HG03135 (cell line): Measurements from ENCODE around the gene ADRA1B.
"Not testable (repeated sequence)": the region's sequence is repeated elsewhere in the genome, so short reads cannot be mapped to it uniquely, and the experiment has no call there.

Experiments used
- ATAC-seq: cut with Tn5 transposase; IDR thresholded peaks from one replicate; pipeline ENCODE4 v1.9.1; 2021; ENCODE audit warnings: mild to moderate bottlenecking, moderate library complexity; ENCODE audit not compliant: unreplicated experiment

ADRA1B gene

DNA sequence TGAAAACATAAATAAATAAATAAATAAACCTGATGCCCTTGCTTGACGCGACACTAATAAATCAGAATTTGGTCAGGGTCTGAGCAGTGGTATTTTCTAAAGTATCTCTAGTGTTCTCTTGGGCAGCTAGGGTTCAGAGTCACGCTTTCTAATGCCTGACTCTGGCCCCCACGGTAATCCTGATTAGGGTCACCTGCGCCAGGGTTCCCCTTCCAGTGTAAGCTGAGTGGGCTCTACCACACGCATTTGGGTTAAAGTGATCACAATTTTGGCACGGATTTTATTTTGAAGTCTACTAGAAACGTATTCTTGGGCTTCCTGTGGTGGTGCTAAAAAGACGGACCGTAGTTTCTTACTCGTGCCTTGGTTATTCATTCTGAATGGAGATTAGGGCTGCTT, 93.3 kb downstream of the ADRA1B start:
- ATAC-seq: peak; percentile 13

DNA sequence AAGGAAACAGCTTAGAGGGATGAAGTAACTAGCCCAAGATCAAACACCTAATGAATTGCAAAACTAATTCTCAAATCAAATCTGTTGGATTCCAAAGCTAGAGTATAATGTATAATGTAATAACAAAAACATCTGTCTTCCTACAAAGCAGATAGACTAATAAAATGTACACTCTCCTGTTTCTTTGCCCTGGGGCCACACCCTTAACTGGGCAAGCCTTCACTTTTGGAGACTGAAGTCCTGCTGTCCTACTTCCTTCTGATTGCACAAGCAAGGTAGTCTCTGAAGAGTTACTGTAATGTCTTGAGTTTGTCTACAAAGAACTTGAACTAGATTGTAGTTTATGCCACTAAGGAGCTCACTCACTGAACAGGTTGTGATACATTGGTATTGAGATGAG, 95.2 kb downstream of the ADRA1B start:
- no peak for ATAC-seq

DNA sequence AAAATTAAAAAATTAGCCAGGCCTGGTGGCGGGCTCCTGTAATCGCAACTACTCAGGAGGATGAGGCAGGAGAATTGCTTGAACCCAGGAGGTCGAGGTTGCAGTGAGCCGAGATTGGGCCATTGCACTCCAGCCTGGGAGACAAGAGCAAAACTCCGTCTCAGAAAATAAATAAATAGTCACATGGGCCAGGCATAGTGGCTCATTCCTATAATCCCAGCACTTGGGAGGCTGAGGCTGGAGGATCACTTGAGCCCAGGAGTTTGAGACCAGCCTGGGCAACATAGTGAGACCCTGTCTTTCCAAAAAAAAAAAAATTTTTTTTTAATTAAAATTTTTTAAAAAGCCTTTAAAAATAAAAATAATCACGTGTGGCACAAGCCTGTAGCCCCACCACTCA, 97.9 kb downstream of the ADRA1B start:
- not testable (repeated sequence) for ATAC-seq

DNA sequence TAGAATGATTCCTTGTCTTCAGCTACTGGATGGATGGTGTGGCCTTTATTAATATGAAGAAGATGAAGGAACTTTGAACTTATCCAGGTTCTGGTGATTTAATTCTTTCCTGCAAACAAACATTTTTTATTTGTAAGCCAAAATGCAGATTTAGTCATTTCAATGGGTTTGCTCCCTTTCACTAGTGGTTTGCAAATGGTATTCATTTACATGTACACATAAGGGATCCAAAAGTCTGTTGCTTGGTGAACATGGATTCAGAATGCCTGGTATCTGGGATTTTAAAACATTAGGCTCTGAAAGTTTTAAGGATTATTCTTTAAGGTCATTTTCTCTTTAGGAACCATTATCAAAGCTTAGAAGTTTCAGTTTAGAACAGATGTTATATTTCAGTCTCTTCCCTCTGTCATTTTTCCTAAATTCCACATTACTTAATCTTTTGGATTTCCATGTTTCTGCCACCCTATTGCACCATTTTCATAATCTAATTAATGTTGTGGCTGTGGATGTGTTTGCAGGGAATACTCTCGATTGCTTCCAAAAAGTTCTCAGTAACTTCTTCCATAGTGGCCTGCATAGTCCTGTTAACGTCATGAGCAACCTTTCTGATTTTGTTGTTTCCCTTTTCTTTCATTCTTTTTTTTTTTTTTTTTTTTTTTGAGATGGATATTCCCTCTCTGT, 102.8 kb downstream of the ADRA1B start:
- no peak for ATAC-seq

DNA sequence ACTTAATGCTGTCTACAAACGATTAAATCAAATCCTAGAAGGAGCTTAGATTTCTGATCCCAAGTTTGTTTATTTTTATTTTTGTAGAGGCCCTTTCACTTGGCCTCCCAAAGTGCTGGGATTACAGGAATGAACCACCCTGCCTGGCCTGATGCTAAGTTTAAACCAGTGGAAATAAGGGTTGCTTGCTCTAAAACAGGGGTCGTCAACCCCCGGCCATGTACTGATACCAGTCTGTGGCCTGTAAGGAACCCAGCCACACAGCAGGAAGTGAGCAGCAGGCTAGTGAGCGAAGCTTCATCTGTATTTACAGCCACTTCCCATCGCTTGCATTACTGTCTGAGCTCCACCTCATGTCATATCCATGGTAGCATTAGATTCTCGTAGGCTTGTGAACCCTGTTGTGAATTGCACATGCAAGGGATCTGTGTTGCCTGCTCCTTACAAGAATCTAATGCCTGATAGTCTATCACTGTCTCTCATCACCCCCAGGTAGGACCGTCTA, 104.0 kb downstream of the ADRA1B start:
- no peak for ATAC-seq

DNA sequence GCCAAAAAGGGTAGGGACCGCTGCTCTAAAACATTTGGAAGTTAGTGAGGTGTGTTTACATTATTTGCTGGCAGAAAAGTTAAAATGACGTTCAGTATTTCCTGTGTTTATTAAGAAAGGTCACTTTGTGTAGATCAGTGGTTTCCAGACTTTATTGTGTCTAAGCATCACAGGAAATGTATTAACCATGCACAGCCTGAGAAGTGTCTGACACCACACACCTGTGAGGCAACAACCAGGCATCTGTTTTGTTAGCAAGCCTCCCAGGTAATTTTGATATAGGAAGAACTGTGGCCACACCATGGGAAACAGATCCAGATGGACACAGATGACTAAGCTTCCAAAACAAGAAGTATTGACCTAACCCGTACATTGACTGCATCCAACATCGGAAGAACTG, 104.7 kb downstream of the ADRA1B start:
- no peak for ATAC-seq

DNA sequence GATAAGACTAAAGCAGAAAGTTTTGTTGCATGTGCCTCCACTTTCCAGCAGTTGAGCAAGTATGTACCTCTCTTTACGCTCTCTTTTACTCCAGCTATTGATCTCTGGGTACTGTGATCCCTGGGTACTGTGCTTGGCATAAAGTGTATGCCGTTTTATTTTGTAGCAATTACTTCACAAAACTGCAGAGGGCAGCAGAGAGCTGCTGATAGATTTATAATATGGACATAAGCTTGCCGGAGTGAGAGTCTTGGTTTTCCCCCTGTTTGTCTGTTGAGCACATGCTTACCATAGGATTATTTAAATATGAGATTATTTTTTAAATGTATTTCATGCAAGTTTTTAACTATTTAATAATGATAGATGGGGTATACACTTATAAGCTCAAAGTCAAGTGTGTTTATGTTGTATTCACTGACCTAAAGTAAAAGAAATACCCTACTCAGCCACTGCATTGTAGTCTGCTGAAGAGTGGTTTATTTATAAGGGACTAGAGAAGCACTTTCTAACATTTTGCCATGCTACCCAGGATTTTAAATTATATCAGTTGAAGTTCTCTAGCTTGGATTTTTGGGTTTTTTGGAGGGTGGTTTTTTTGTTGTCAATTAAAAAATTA, 105.7 kb downstream of the ADRA1B start:
- ATAC-seq: peak; percentile 88
